A549 (cell line): Measurements from ENCODE around the gene PRKCZ.

Experiments used
- CBX8 ChIP-seq: fragments of 200-600 bp; sonication (generic); IDR thresholded peaks from 2 replicates; pipeline ENCODE4 v1.6.1; 2016
- CTCF ChIP-seq: fragments of >200 bp; sonication (Bioruptor Twin); formaldehyde crosslinking; IDR thresholded peaks from 3 replicates; pipeline ENCODE4 v1.5.1; 2016
- KDM1A ChIP-seq: fragments of 200-600 bp; sonication (generic); IDR thresholded peaks from 2 replicates; pipeline ENCODE4 v1.6.1; 2016; ENCODE audit warnings: low read depth, mild to moderate bottlenecking
- MAFK ChIP-seq: fragments of 450-650 bp; IDR thresholded peaks from 2 replicates; pipeline ENCODE4 v1.6.1; 2014; ENCODE audit not compliant: partially characterized antibody
- MYC ChIP-seq: IDR thresholded peaks from 2 replicates; pipeline ENCODE4 v1.6.1; 2012; ENCODE audit warnings: mild to moderate bottlenecking, inconsistent platforms, low read length, improper control_type of control experiment, borderline replicate concordance
- NR3C1 ChIP-seq: fragments of >200 bp; sonication (Bioruptor Twin); formaldehyde crosslinking; IDR thresholded peaks from 3 replicates; pipeline ENCODE4 v1.6.1; 2017
- PBX3 ChIP-seq: IDR thresholded peaks from 2 replicates; pipeline ENCODE4 v1.6.1; 2012
- RFX5 ChIP-seq: fragments of 450-650 bp; IDR thresholded peaks from 2 replicates; pipeline ENCODE4 v1.7.1; 2014; ENCODE audit warnings: antibody characterized with exemption, mild to moderate bottlenecking, moderate library complexity

DNA sequence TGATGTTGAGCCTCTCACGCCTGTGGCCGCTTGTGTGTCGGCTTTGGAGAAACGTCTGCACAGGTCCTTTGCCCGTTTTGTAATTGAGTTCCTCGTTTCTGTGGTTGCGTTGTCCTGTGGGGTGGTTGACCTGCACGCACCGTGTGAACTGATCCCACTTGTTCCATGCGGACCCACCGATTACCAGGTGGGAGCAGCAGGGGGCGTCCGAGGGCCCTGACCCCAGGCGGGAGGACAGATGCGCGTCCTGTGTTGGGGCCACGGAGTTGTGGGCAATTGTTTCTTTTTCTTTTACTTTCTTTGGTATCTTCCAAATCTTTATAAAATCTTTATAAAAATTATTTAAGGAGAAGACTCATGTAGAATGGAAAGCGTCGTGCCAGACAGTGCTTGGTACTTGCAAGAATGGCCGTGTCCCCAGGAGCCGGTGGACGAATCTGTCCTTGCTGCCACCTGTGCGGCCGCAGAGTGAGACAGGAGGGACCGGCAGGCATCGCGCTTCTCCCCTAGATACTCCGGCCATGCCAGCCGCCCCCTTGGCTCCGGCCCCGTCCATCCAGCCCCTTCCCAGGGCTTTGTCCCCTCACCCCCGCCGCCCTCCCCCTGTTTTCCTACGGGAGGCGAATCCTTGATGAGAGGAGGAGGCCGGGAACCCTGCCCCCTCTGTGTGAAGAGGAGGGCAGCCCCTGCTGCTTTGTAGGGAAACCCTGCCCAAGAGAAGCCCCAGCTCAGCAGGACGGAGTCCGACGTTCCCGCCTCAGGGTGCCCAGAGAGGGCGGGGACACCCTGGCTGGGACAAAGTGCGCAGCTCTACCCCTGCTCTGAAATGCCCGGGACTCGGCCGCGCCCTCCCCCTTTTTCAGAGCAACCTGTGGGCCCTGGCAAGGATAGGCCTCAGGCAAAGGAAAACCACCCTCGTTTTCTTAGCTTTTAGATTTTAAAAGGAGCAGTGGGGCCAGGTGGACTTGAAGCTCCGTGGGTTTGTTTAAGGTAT lies 41.7 kb downstream of the PRKCZ start:
- no peak for TF ChIP-seq MYC
- no peak for TF ChIP-seq CTCF
- TF ChIP-seq PBX3, result no peak
- no peak for TF ChIP-seq CBX8
- TF ChIP-seq RFX5, result no peak
- TF ChIP-seq NR3C1, result no peak
- TF ChIP-seq KDM1A, result no peak
- TF ChIP-seq MAFK, result no peak
